GM20000 (cell line): ENCODE results near the gene GOLGA8B.

ENCODE experiments used
- DNase-seq: peaks from one replicate; pipeline ENCODE4 v3.0.0; 2012; ENCODE audit warnings: low spot score
- TF ChIP-seq, protein P1 (sequence below): IDR thresholded peaks from 2 replicates; pipeline ENCODE4 v1.5.1; 2012; ENCODE audit warnings: mild to moderate bottlenecking, control low read depth; ENCODE audit errors: extremely low read depth, missing control alignments

Gene GOLGA8B

GRCh38 chr15:34618073-34618472 is 34.6 kb upstream of the GOLGA8B start:
- TF ChIP-seq, protein P1, sequence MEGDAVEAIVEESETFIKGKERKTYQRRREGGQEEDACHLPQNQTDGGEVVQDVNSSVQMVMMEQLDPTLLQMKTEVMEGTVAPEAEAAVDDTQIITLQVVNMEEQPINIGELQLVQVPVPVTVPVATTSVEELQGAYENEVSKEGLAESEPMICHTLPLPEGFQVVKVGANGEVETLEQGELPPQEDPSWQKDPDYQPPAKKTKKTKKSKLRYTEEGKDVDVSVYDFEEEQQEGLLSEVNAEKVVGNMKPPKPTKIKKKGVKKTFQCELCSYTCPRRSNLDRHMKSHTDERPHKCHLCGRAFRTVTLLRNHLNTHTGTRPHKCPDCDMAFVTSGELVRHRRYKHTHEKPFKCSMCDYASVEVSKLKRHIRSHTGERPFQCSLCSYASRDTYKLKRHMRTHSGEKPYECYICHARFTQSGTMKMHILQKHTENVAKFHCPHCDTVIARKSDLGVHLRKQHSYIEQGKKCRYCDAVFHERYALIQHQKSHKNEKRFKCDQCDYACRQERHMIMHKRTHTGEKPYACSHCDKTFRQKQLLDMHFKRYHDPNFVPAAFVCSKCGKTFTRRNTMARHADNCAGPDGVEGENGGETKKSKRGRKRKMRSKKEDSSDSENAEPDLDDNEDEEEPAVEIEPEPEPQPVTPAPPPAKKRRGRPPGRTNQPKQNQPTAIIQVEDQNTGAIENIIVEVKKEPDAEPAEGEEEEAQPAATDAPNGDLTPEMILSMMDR, result no peak

GRCh38 chr15:34616613-34617012 is 33.2 kb upstream of the GOLGA8B start:
- no peak for DNase-seq
- TF ChIP-seq, protein P1, result no peak

More at GRCh38 chr15:34618073-34618472, 34.6 kb upstream of the GOLGA8B start:
- DNase-seq, result no peak

- DNase-seq, result no peak
- TF ChIP-seq, protein P1, result no peak
These were observed 30.5 kb upstream of the GOLGA8B start for GRCh38 chr15:34613997-34614396.

- TF ChIP-seq, protein P1, result no peak
- no peak for DNase-seq
These were observed 29.9 kb upstream of the GOLGA8B start for GRCh38 chr15:34613301-34613700.

- no peak for DNase-seq
- TF ChIP-seq, protein P1, result no peak
These were observed 26.9 kb upstream of the GOLGA8B start for GRCh38 chr15:34610354-34610753.

- DNase-seq, result no peak
- TF ChIP-seq, protein P1, result no peak
These were observed 25.9 kb upstream of the GOLGA8B start for GRCh38 chr15:34609102-34610057.

GRCh38 chr15:34608517-34608916 is 25.1 kb upstream of the GOLGA8B start:
- no peak for DNase-seq
- TF ChIP-seq, protein P1, result no peak
